ENCODE measurements around the gene CCDC149.

GRCh38 chr4:24837336-24837735 lies 75.5 kb downstream of the CCDC149 start:
- TF ChIP-seq POLR2A (IDR thresholded peaks at IDR 0.05; ENCODE audit: low read depth, low read length) (no peak), SPI1 (IDR thresholded peaks at IDR 0.05; ENCODE audit: low read depth, low read length) (no peak), POLR2AphosphoS5 (IDR thresholded peaks at IDR 0.05; ENCODE audit: low read depth, low read length) (no peak), PAX5 (IDR thresholded peaks at IDR 0.05; ENCODE audit: insufficient read depth, low read length, severe bottlenecking) (no peak)

All from GM12891 (cell line).